Breast epithelium (tissue), 4 donors: ENCODE results near the gene SULT6B1. TPM values are rescaled to one million over a fixed set of nuclear protein-coding genes. Genes with fewer than 3 reads are reported as not detected.

ENCODE experiments used
- DNase-seq, 2 donors: peaks; one replicate each; pipeline ENCODE4 v3.0.0-alpha.2; 2019; ENCODE audit warnings: low spot score in 2 of 2
- H3K27ac ChIP-seq, 2 donors: fragments of 200-600 bp; sonication (generic) in 1 of 2; one replicate each; pipeline ENCODE4 v1.5.1; 2016 to 2019; ENCODE audit warnings: mild to moderate bottlenecking in 1 of 2
- H3K27me3 ChIP-seq, 2 donors: fragments of 200-600 bp; sonication (generic) in 1 of 2; one replicate each; pipeline versions ENCODE4 v1.5.1 to v1.6.0; 2017 to 2019; ENCODE audit warnings: control low read depth in 1 of 2, mild to moderate bottlenecking in 1 of 2
- H3K36me3 ChIP-seq: fragments of 200-600 bp; one replicate; pipeline ENCODE4 v1.5.1; 2019
- H3K4me1 ChIP-seq, 2 donors: fragments of 200-600 bp; sonication (generic); one replicate each; pipeline ENCODE4 v1.5.1; 2016 to 2019; ENCODE audit warnings: control low read depth in 1 of 2
- H3K4me3 ChIP-seq, 3 donors: fragments of 200-600 bp; sonication (generic); 1 replicate in 2 of 3; 2 replicates in 1 of 3; pipeline ENCODE4 v1.5.1; 2016 to 2019; ENCODE audit warnings: mild to moderate bottlenecking in 3 of 3, moderate library complexity in 2 of 3
- H3K9me3 ChIP-seq, 2 donors: fragments of 200-600 bp; sonication (generic) in 1 of 2; one replicate each; pipeline ENCODE4 v1.5.1; 2016 to 2019; ENCODE audit warnings: control low read depth in 1 of 2
- CTCF ChIP-seq, 3 donors: fragments of 450-650 bp; IDR thresholded peaks; one replicate each; pipeline ENCODE4 v1.5.1; 2016 to 2017; ENCODE audit warnings: antibody characterized with exemption in 3 of 3, mild to moderate bottlenecking in 3 of 3, moderate library complexity in 3 of 3
- POLR2A ChIP-seq: fragments of 450-650 bp; IDR thresholded peaks from one replicate; pipeline ENCODE4 v1.6.1; 2016; ENCODE audit warnings: antibody characterized with exemption, mild to moderate bottlenecking, moderate library complexity
- POLR2AphosphoS5 ChIP-seq, 3 donors: sonication (generic); formaldehyde crosslinking; IDR thresholded peaks; one replicate each; pipeline ENCODE4 v1.6.1; 2017; ENCODE audit warnings: antibody characterized with exemption in 3 of 3
- intact Hi-C: fragments of 100-400 bp; cut with DNase I; formaldehyde crosslinking; loops from one replicate; pipeline ENCODE4 v1.15.1; 2023; ENCODE audit warnings: low total_unique reads
- total RNA-seq, 3 donors: library from RNA; depleted of rRNA; stranded (reverse); fragments of >200 nt; gene quantifications; one replicate each; pipeline ENCODE4 v1.1.0, GENCODE V29; 2016

The SULT6B1 gene
- total RNA-seq, 3 donors from 2014 or later, result not detected

- Histone ChIP-seq H3K27me3 (no peaks in the 10 kb centered on the region), H3K4me1 (no peaks in the 10 kb centered on the region), H3K36me3 (no peaks in the 10 kb centered on the region), H3K4me3 (no peak overlapping the region), H3K9me3 (peaks cover 0 to 3% of the 10 kb centered on the region in 2 donors), H3K27ac (no peak overlapping the region)
- DNase-seq, result no peak
- no peak for TF ChIP-seq POLR2A
- peak in 2 of 3 donors; percentile 29 to 41 for TF ChIP-seq CTCF (IDR thresholded peaks at IDR 0.05)
- intact Hi-C loops, result no loop called here
Measured at GRCh38 chr2:37168217-37168981, 20.1 kb downstream of the SULT6B1 start.

GRCh38 chr2:37167636-37168180, 20.8 kb downstream of the SULT6B1 start:
- Histone ChIP-seq H3K36me3 (no peaks in the 10 kb centered on the region), H3K27ac (no peak overlapping the region), H3K4me1 (no peaks in the 10 kb centered on the region), H3K9me3 (peaks cover 0 to 3% of the 10 kb centered on the region in 2 donors), H3K27me3 (no peaks in the 10 kb centered on the region), H3K4me3 (no peak overlapping the region)
- DNase-seq, result no peak
- intact Hi-C loops, result no loop called here
- TF ChIP-seq CTCF (IDR thresholded peaks at IDR 0.05) (no peak), POLR2AphosphoS5 (IDR thresholded peaks at IDR 0.05) (no peak), POLR2A (no peak)

- Histone ChIP-seq H3K27me3 (no peaks in the 10 kb centered on the region), H3K27ac (no peak overlapping the region), H3K4me3 (no peak overlapping the region), H3K9me3 (peaks cover 0 to 3% of the 10 kb centered on the region in 2 donors), H3K36me3 (no peaks in the 10 kb centered on the region), H3K4me1 (no peaks in the 10 kb centered on the region)
- intact Hi-C loops, result no loop called here
- no peak for DNase-seq
- no peak for TF ChIP-seq CTCF (IDR thresholded peaks at IDR 0.05)
- no peak for TF ChIP-seq POLR2AphosphoS5 (IDR thresholded peaks at IDR 0.05)
Measured at GRCh38 chr2:37164757-37165156, 23.7 kb downstream of the SULT6B1 start.

- peaks cover 0 to 5% of the 10 kb centered on the region in 2 donors for H3K4me1 ChIP-seq
- H3K4me3 ChIP-seq, result peak within 1 kb of the TSS; percentile 78 to 98 (median 94)
- H3K9me3 ChIP-seq, result no peaks in the 10 kb centered on the region
- intact Hi-C loops, result no loop called here
- no peaks in the 10 kb centered on the region for H3K36me3 ChIP-seq
- H3K27ac ChIP-seq, result peak within 1 kb of the TSS; percentile 91 to 94
- TF ChIP-seq CTCF (IDR thresholded peaks at IDR 0.05) (no peak), POLR2A (no peak), POLR2AphosphoS5 (IDR thresholded peaks at IDR 0.05) (peak in 1 of 3 donors; percentile 50)
- H3K27me3 ChIP-seq, result no peaks in the 10 kb centered on the region
- peak; percentile 73 to 84 for DNase-seq
Measured at GRCh38 chr2:37156857-37157714, 31.4 kb downstream of the SULT6B1 start, which contains the start of gene EIF2AK2. Gene EIF2AK2 (minus strand): TSS chr2:37156980. CDS start chr2:37147806, 9,174 bp downstream.
